HEK293 (cell line): ENCODE measurements around the gene BEGAIN.

Experiments used
- CTCF ChIA-PET: fragments of 350-600 bp; formaldehyde crosslinking; extraction: SDS; loops from one replicate; lab custom pipeline; 2021; ENCODE audit warnings: antibody characterized with exemption; lab: Yijun Ruan, JAX
- POLR2A ChIA-PET: fragments of 300-600 bp; formaldehyde crosslinking; extraction: SDS; loops from one replicate; lab custom pipeline; 2020; ENCODE audit warnings: antibody characterized with exemption, inconsistent platforms; lab: Yijun Ruan, JAX
- H3K27ac ChIP-seq: fragments of 200-500 bp; sonication (Bioruptor generic); 2 replicates; pipeline ENCODE4 v1.5.1; 2014; ENCODE audit warnings: low read depth, low read length, control low read depth, inconsistent platforms; ENCODE audit errors: extremely low read depth
- H3K36me3 ChIP-seq, 2 experiments: fragments of 200-500 bp in 1 of 2; sonication (Bioruptor generic) in 1 of 2; 1 replicate in 1 of 2; 2 replicates in 1 of 2; pipeline ENCODE4 v1.5.1; 2014 to 2017; ENCODE audit warnings: inconsistent platforms in 2 of 2, low read length in 2 of 2; ENCODE audit not compliant: control insufficient read depth in 2 of 2, insufficient read depth in 1 of 2
- H3K4me1 ChIP-seq: fragments of 200-500 bp; sonication (Bioruptor generic); 2 replicates; pipeline ENCODE4 v1.5.1; 2014; ENCODE audit warnings: mild to moderate bottlenecking, low read length, inconsistent platforms; ENCODE audit not compliant: control insufficient read depth, insufficient read depth
- H3K4me3 ChIP-seq: 2 replicates; pipeline ENCODE4 v1.5.1; 2011; ENCODE audit warnings: low read depth, mild to moderate bottlenecking, control low read depth, low read length, moderate library complexity
- H3K9me3 ChIP-seq: fragments of 200-500 bp; sonication (Bioruptor generic); 2 replicates; pipeline ENCODE4 v1.5.1; 2014; ENCODE audit warnings: low read depth, low read length, inconsistent platforms; ENCODE audit not compliant: control insufficient read depth, insufficient read depth
- EGR2 ChIP-seq: fragments of 450-650 bp; formaldehyde crosslinking; IDR thresholded peaks from 2 replicates; pipeline ENCODE4 v1.5.1; 2016; ENCODE audit warnings: low read depth, missing biosample characterization, missing genetic modification characterization
- FEZF1 ChIP-seq: fragments of 450-650 bp; formaldehyde crosslinking; IDR thresholded peaks from 2 replicates; pipeline ENCODE4 v1.5.1; 2016; ENCODE audit warnings: missing biosample characterization, missing genetic modification characterization
- GLI2 ChIP-seq: fragments of 450-650 bp; formaldehyde crosslinking; IDR thresholded peaks from 2 replicates; pipeline ENCODE4; 2017; ENCODE audit warnings: missing biosample characterization, missing genetic modification characterization, low read depth, borderline replicate concordance
- IKZF3 ChIP-seq: fragments of 450-650 bp; IDR thresholded peaks from 2 replicates; pipeline ENCODE4 v1.5.0; 2018; ENCODE audit warnings: missing biosample characterization, mild to moderate bottlenecking, missing genetic modification characterization, moderate library complexity
- TRIM28 ChIP-seq: IDR thresholded peaks from 2 replicates; pipeline ENCODE4 v1.6.1; 2011; ENCODE audit warnings: low read length, control low read depth, borderline replicate concordance
- ZBTB17 ChIP-seq: fragments of 450-650 bp; formaldehyde crosslinking; IDR thresholded peaks from 2 replicates; pipeline ENCODE4 v1.5.1; 2016; ENCODE audit warnings: missing biosample characterization, missing genetic modification characterization
- ZBTB48 ChIP-seq: fragments of 450-650 bp; formaldehyde crosslinking; IDR thresholded peaks from 2 replicates; pipeline ENCODE4 v1.5.1; 2016; ENCODE audit warnings: missing biosample characterization, missing genetic modification characterization
- ZFHX2 ChIP-seq: fragments of 450-650 bp; formaldehyde crosslinking; conservative IDR thresholded peaks from 2 replicates; pipeline ENCODE4 v1.5.1; 2016; ENCODE audit warnings: missing biosample characterization, missing genetic modification characterization
- ZNF138 ChIP-seq: fragments of 450-650 bp; formaldehyde crosslinking; IDR thresholded peaks from 2 replicates; pipeline ENCODE4 v1.5.1; 2016; ENCODE audit warnings: missing biosample characterization, missing genetic modification characterization, borderline replicate concordance
- ZNF23 ChIP-seq: fragments of 450-650 bp; formaldehyde crosslinking; IDR thresholded peaks from 2 replicates; pipeline ENCODE4 v1.5.1; 2016; ENCODE audit warnings: missing biosample characterization, missing genetic modification characterization, borderline replicate concordance
- ZNF311 ChIP-seq: fragments of 450-650 bp; formaldehyde crosslinking; IDR thresholded peaks from 2 replicates; pipeline ENCODE4 v1.5.1; 2017; ENCODE audit warnings: missing biosample characterization, missing genetic modification characterization, borderline replicate concordance
- ZNF366 ChIP-seq: fragments of 450-650 bp; formaldehyde crosslinking; conservative IDR thresholded peaks from 2 replicates; pipeline ENCODE4 v1.5.1; 2016; ENCODE audit warnings: missing biosample characterization, missing genetic modification characterization
- ZNF423 ChIP-seq: fragments of 450-650 bp; formaldehyde crosslinking; IDR thresholded peaks from 2 replicates; pipeline ENCODE4 v1.5.1; 2016; ENCODE audit warnings: missing biosample characterization, missing genetic modification characterization
- ZNF530 ChIP-seq: fragments of 450-650 bp; formaldehyde crosslinking; IDR thresholded peaks from 2 replicates; pipeline ENCODE4 v1.5.1; 2016; ENCODE audit warnings: low read depth, missing biosample characterization, missing genetic modification characterization
- ZNF555 ChIP-seq: fragments of 450-650 bp; formaldehyde crosslinking; conservative IDR thresholded peaks from 2 replicates; pipeline ENCODE4 v1.5.1; 2017; ENCODE audit warnings: missing biosample characterization, mild to moderate bottlenecking, missing genetic modification characterization, inconsistent platforms
- ZNF596 ChIP-seq: fragments of 450-650 bp; IDR thresholded peaks from 2 replicates; pipeline ENCODE4 v1.5.0; 2018; ENCODE audit warnings: missing biosample characterization, mild to moderate bottlenecking, missing genetic modification characterization, moderate library complexity
- ZNF600 ChIP-seq: fragments of 450-650 bp; formaldehyde crosslinking; IDR thresholded peaks from 2 replicates; pipeline ENCODE4 v1.5.1; 2016; ENCODE audit warnings: missing biosample characterization, missing genetic modification characterization
- ZNF623 ChIP-seq: fragments of 450-650 bp; formaldehyde crosslinking; IDR thresholded peaks from 2 replicates; pipeline ENCODE4 v1.5.1; 2016; ENCODE audit warnings: missing biosample characterization, missing genetic modification characterization
- ZNF629 ChIP-seq: fragments of 450-650 bp; formaldehyde crosslinking; IDR thresholded peaks from 2 replicates; pipeline ENCODE4 v1.5.1; 2017; ENCODE audit warnings: missing biosample characterization, missing genetic modification characterization
- ZNF785 ChIP-seq: fragments of 450-650 bp; formaldehyde crosslinking; IDR thresholded peaks from 2 replicates; pipeline ENCODE4 v1.5.1; 2016; ENCODE audit warnings: missing biosample characterization, missing genetic modification characterization

Gene BEGAIN

DNA sequence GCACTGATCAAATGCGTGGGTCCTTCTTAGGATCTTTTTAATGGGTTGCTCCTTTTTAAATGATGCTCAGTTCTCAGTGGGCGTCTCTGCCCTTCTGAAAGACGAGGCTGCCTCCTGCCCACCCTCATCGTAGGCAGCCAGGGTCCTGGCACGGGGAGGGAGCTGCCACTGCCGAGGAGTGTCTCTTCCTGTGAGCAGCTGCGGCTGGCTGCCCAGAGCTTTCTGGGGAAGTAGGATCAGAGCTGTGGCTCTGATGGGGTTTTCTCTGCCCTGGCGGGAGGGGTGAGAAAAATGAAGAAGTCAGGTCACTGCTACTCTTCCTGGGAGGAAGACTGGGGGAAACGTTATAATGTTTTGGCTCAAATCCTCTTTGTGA lies 31.1 kb upstream of the BEGAIN start:
- Histone ChIP-seq H3K27ac (no peak overlapping the region), H3K4me1 (no peaks in the 10 kb centered on the region), H3K9me3 (no peaks in the 10 kb centered on the region), H3K4me3 (no peak overlapping the region), H3K36me3 (no peaks in the 10 kb centered on the region)
- TF ChIP-seq EGR2 (tag by site-specific recombination) (0 out of 2 replicates have a peak, but pooled peaks have one; percentile 30), ZNF785 (no peak), ZNF311 (tag by site-specific recombination) (no peak), IKZF3 (tag by site-specific recombination) (no peak), ZNF623 (tag by site-specific recombination) (no peak), ZNF555 (tag by site-specific recombination) (no peak), GLI2 (tag by site-specific recombination) (no peak), ZNF530 (tag by site-specific recombination) (no peak), ZNF138 (tag by site-specific recombination) (no peak), ZFHX2 (tag by site-specific recombination) (0 out of 2 replicates have a peak, but pooled peaks have one; percentile 19)
- CTCF ChIA-PET: interaction anchor here (0.5 to 2.2 kb wide), 2 partner anchors 27 to 183 kb away, joined by 3 to 8 read pairs; no protein-coding TSS in a partner anchor
- POLR2A ChIA-PET: no interaction called here

DNA sequence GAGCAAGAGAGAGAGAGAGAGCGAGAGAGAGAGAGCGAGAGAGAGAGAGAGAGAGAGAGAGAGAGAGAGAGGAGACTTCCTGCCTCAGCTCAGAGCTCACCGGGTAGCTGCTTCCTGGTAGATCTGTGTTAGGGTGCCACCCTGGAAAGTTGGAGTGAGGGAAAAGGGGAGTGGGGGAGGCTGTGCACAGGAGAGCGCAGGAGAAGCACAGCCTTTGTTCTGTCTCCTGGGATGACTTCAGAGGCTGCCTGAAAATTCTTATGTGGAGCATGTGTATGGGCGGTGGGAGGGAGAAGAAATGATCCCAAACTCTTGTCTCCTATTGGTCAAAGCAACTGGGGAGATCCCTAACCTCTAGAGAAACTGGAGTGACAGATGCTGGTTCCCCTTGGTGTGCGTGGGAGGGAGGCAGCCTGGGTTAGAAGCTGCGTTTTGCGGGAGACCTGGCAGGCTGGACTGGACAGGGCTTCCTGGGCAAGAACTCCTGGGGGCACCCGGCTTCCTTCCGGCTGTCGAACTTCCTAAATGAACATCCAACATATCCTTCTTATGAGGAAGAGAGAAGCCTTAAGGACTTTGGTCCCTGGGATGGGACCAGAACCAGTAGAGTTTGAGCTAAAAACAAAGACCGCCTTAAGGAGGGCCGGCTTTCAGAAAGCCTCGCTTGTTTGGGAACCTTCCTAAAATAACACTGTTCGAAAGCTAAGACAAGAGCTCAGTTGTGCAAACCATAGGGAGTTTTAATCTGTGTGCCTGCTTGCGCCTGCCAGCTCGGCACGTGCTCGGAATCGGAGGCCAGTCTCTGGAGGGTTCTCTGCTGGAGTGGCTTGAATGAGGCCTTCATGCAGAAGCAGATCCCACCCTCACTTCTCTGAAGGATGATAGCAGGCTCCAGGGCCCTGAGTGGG lies 30.4 kb upstream of the BEGAIN start:
- POLR2A ChIA-PET: no interaction called here
- CTCF ChIA-PET: interaction anchor here (0.5 to 2.2 kb wide), 5 partner anchors 28 to 836 kb away, joined by 3 to 8 read pairs (median 3); no protein-coding TSS in a partner anchor

DNA sequence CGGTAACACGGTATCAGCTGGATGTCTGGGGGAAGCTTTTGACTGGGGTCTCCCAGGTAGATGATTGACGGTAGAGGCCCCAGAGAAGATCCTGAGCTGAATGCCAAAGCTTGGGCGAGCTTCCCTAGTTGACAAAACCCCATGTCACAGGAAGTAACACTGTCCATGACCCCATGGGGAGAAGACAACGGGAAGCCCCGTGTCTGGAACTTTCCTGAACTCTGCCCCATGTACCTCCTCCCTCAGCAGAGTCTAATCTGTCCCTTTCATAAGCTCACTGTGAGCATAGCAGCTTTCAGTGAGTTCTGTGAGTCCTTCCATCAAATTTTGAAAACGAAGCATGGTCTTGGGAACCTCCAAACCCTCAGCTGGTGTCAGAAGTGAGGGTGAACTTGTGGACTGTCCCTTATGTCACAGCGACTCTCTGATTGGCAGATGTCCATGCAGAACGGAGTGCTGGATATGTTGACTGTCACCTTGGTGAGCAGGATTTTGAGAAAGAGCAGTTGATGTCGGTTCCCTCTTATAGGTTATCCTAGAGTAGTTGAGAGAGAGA lies 29.7 kb upstream of the BEGAIN start:
- H3K4me1 ChIP-seq: no peaks in the 10 kb centered on the region
- no peaks in the 10 kb centered on the region for H3K36me3 ChIP-seq
- POLR2A ChIA-PET: no interaction called here
- H3K9me3 ChIP-seq: no peaks in the 10 kb centered on the region
- no peak overlapping the region for H3K4me3 ChIP-seq
- TF ChIP-seq TRIM28 (no peak), ZBTB48 (tag by site-specific recombination) (peak; percentile 69; the same call in 1 of the 2 replicates), ZNF600 (no peak)
- no peak overlapping the region for H3K27ac ChIP-seq
- CTCF ChIA-PET: interaction anchor here (0.6 to 1.1 kb wide), 3 partner anchors 36 to 837 kb away, joined by 3 to 4 read pairs (median 3); no protein-coding TSS in a partner anchor

More for the DNA sequence above, 30.4 kb upstream of the BEGAIN start:
- no peaks in the 10 kb centered on the region for H3K4me1 ChIP-seq
- no peaks in the 10 kb centered on the region for H3K9me3 ChIP-seq
- no peak overlapping the region for H3K27ac ChIP-seq
- no peaks in the 10 kb centered on the region for H3K36me3 ChIP-seq
- TF ChIP-seq ZNF629 (tag by site-specific recombination) (no peak), ZFHX2 (tag by site-specific recombination) (0 out of 2 replicates have a peak, but pooled peaks have one; percentile 8), FEZF1 (no peak), ZNF596 (peak; percentile 99), ZNF23 (tag by site-specific recombination) (no peak), ZNF311 (tag by site-specific recombination) (no peak), ZNF366 (tag by site-specific recombination) (peak; percentile 74), ZBTB17 (tag by site-specific recombination) (0 out of 2 replicates have a peak, but pooled peaks have one; percentile 35), ZNF423 (no peak)
- H3K4me3 ChIP-seq: no peak overlapping the region
